GM12892 (cell line): ENCODE data around the gene RASL12.

ENCODE experiments used
- POLR2A ChIP-seq: IDR thresholded peaks from 2 replicates; pipeline ENCODE4 v1.6.1; 2011; ENCODE audit warnings: low read depth, low read length, control low read depth
- POLR2AphosphoS5 ChIP-seq: IDR thresholded peaks from 2 replicates; pipeline ENCODE4 v1.6.1; 2011; ENCODE audit warnings: low read depth, low read length, control low read depth
- TAF1 ChIP-seq: IDR thresholded peaks from 2 replicates; pipeline ENCODE4 v1.6.1; 2011; ENCODE audit warnings: low read depth, mild to moderate bottlenecking, control low read depth, low read length, borderline replicate concordance

- TF ChIP-seq POLR2AphosphoS5 (no peak), TAF1 (no peak), POLR2A (no peak)
Measured at GRCh38 chr15:65057549-65057940, 10.2 kb downstream of the RASL12 start.
